ENCODE measurements around the gene CAPN2. TPM values are rescaled to one million over a fixed set of nuclear protein-coding genes. Genes with fewer than 3 reads are reported as not detected.

CAPN2 gene
- total RNA-seq, 4 donors from 2014 or later: 134 to 155 (median 148) TPM

- peak overlapping the region in 2 of 3 donors; percentile 35 to 50 for H3K27ac ChIP-seq
- intact Hi-C loops (cut with DNase I): no loop called here
- no peaks in the 10 kb centered on the region for H3K9me3 ChIP-seq
- peaks cover 18 to 45% of the 10 kb centered on the region in 2 donors for H3K4me1 ChIP-seq
- no peak for DNase-seq
- no peaks in the 10 kb centered on the region for H3K27me3 ChIP-seq
- 75 to 91% methylated on average over 1 of the region's 1 CpG for whole genome bisulfite sequencing, 2 donors
- TF ChIP-seq POLR2A (IDR thresholded peaks at IDR 0.05) (no peak), CTCF (IDR thresholded peaks at IDR 0.05) (no peak)
- no peak overlapping the region for H3K4me3 ChIP-seq (replicated peaks in 1 of 3)
- peaks cover 20 to 21% of the 10 kb centered on the region in 2 donors for H3K36me3 ChIP-seq
Measured at GRCh38 chr1:223775711-223776074, 63.4 kb downstream of the CAPN2 start.

GRCh38 chr1:223776075-223776814 is 63.9 kb downstream of the CAPN2 start:
- H3K9me3 ChIP-seq: no peaks in the 10 kb centered on the region
- peaks cover 15 to 21% of the 10 kb centered on the region in 2 donors for H3K36me3 ChIP-seq
- TF ChIP-seq CTCF (IDR thresholded peaks at IDR 0.05) (no peak), POLR2A (IDR thresholded peaks at IDR 0.05) (no peak)
- peak in 1 of 2 donors; percentile 17 for DNase-seq
- 69 to 72% methylated on average over 9 of the region's 9 CpGs for whole genome bisulfite sequencing, 2 donors
- H3K4me3 ChIP-seq (replicated peaks in 1 of 3): no peak overlapping the region
- no peaks in the 10 kb centered on the region for H3K27me3 ChIP-seq
- H3K27ac ChIP-seq: peak overlapping the region in 2 of 3 donors; percentile 35 to 50
- H3K4me1 ChIP-seq: peaks cover 12 to 40% of the 10 kb centered on the region in 2 donors
- intact Hi-C loops (cut with DNase I): no loop called here

- Histone ChIP-seq H3K36me3 (peaks cover 15 to 21% of the 10 kb centered on the region in 2 donors), H3K27me3 (no peaks in the 10 kb centered on the region), H3K4me1 (peaks cover 8 to 33% of the 10 kb centered on the region in 2 donors), H3K9me3 (no peaks in the 10 kb centered on the region), H3K4me3 (replicated peaks in 1 of 3) (no peak overlapping the region), H3K27ac (peak overlapping the region in 1 of 3 donors; percentile 35)
- TF ChIP-seq POLR2A (IDR thresholded peaks at IDR 0.05) (no peak), CTCF (IDR thresholded peaks at IDR 0.05) (no peak)
- intact Hi-C loops (cut with DNase I): no loop called here
- WGBS, 2 donors: 91 to 93% methylated on average over 10 of the region's 10 CpGs
- no peak for DNase-seq
Measured at GRCh38 chr1:223776826-223777454, 64.6 kb downstream of the CAPN2 start.

- H3K9me3 ChIP-seq: no peaks in the 10 kb centered on the region
- peaks cover 0 to 13% of the 10 kb centered on the region in 2 donors for H3K4me1 ChIP-seq
- H3K27ac ChIP-seq: no peak overlapping the region
- no peak for DNase-seq
- no peak overlapping the region for H3K4me3 ChIP-seq (replicated peaks in 1 of 3)
- H3K36me3 ChIP-seq: peaks cover 27 to 30% of the 10 kb centered on the region in 2 donors
- intact Hi-C loops (cut with DNase I): no loop called here
- TF ChIP-seq POLR2A (IDR thresholded peaks at IDR 0.05) (no peak), CTCF (IDR thresholded peaks at IDR 0.05) (no peak)
- WGBS, 2 donors: 94 to 97% methylated on average over 8 of the region's 8 CpGs
- no peaks in the 10 kb centered on the region for H3K27me3 ChIP-seq
Measured at GRCh38 chr1:223780318-223780717, 68.0 kb downstream of the CAPN2 start.

- Histone ChIP-seq H3K4me1 (peaks cover 0 to 7% of the 10 kb centered on the region in 2 donors), H3K27ac (peak overlapping the region in 1 of 3 donors; percentile 43), H3K9me3 (no peaks in the 10 kb centered on the region), H3K4me3 (replicated peaks in 1 of 3) (no peak overlapping the region), H3K27me3 (no peaks in the 10 kb centered on the region), H3K36me3 (peaks cover 27 to 30% of the 10 kb centered on the region in 2 donors)
- DNase-seq: no peak
- 75 to 77% methylated on average over 6 of the region's 6 CpGs for WGBS, 2 donors
- TF ChIP-seq CTCF (IDR thresholded peaks at IDR 0.05) (no peak), POLR2A (IDR thresholded peaks at IDR 0.05) (no peak)
- intact Hi-C loops (cut with DNase I): no loop called here
Measured at GRCh38 chr1:223780949-223781348, 68.6 kb downstream of the CAPN2 start.
